Right lobe of liver (tissue), 4 donors: Measurements from ENCODE around the gene SCUBE1.

Source experiments
- CTCF ChIP-seq, 4 donors: fragments of 200-600 bp in 3 of 4; fragments of 450-650 bp in 1 of 4; IDR thresholded peaks; one replicate each; pipeline versions ENCODE4 v1.5.1 to v1.8.0; 2016 to 2022; ENCODE audit warnings: antibody characterized with exemption in 4 of 4, mild to moderate bottlenecking in 2 of 4
- POLR2A ChIP-seq: fragments of 450-650 bp; IDR thresholded peaks from one replicate; pipeline ENCODE4 v1.6.1; 2017; ENCODE audit warnings: antibody characterized with exemption, mild to moderate bottlenecking
- donor health status: DM: no; HTN: no; CAD: no.
- donor health status: DM: no; HTN: no; CAD: no.
- donor health status: DM: no; HTN: yes; CAD: no.

- TF ChIP-seq POLR2A (no peak), CTCF (IDR thresholded peaks at IDR 0.05) (no peak)
Observed at GRCh38 chr22:43227239-43227630, 115.9 kb downstream of the SCUBE1 start.
